K562 (cell line): Measurements from ENCODE around the gene IGF2BP1. TPM values are rescaled to one million over a fixed set of nuclear protein-coding genes. Genes with fewer than 3 reads are reported as not detected.

ENCODE experiments used
- ARID3B ChIP-seq: fragments of 250-450 bp; sonication (Bioruptor Pico); IDR thresholded peaks from 2 replicates; pipeline ENCODE4 v1.4.0; 2020; ENCODE audit warnings: borderline replicate concordance
- CHD2 ChIP-seq: IDR thresholded peaks from 2 replicates; pipeline ENCODE4 v1.6.1; 2011; ENCODE audit warnings: low read depth, low read length
- CREB3 ChIP-seq: fragments of 450-650 bp; conservative IDR thresholded peaks from 2 replicates; pipeline ENCODE4 v1.6.1; 2016; ENCODE audit warnings: missing genetic modification characterization, low read depth, mild to moderate bottlenecking, missing compliant biosample characterization, moderate library complexity
- CREM ChIP-seq: IDR thresholded peaks from 2 replicates; pipeline ENCODE4 v1.6.1; 2014; ENCODE audit warnings: antibody characterized with exemption, low read depth
- DEAF1 ChIP-seq: fragments of 450-650 bp; formaldehyde crosslinking; IDR thresholded peaks from 2 replicates; pipeline ENCODE4 v1.4.0; 2020; ENCODE audit warnings: mild to moderate bottlenecking, moderate library complexity
- ETV5 ChIP-seq: sonication (generic); formaldehyde crosslinking; IDR thresholded peaks from 2 replicates; pipeline ENCODE4 v1.4.0; 2020; ENCODE audit warnings: low read depth, mild to moderate bottlenecking, missing genetic modification reagents
- HCFC1 ChIP-seq: IDR thresholded peaks from 2 replicates; pipeline ENCODE4 v1.6.1; 2012; ENCODE audit warnings: low read depth, low read length, improper control_type of control experiment
- KAT7 ChIP-seq: sonication (generic); formaldehyde crosslinking; IDR thresholded peaks from 2 replicates; pipeline ENCODE4 v1.8.0; 2022; ENCODE audit warnings: missing genetic modification reagents, mild to moderate bottlenecking, borderline replicate concordance
- KLF1 ChIP-seq: fragments of 450-650 bp; IDR thresholded peaks from 2 replicates; pipeline ENCODE4 v1.6.1; 2016; ENCODE audit warnings: missing genetic modification characterization, missing compliant biosample characterization
- MEF2A ChIP-seq: IDR thresholded peaks from 2 replicates; pipeline ENCODE4 v1.6.1; 2011; ENCODE audit warnings: low read depth, mild to moderate bottlenecking, low read length, moderate library complexity; ENCODE audit not compliant: control insufficient read depth
- MTF1 ChIP-seq: fragments of 250-450 bp; sonication (Bioruptor Pico); IDR thresholded peaks from 2 replicates; pipeline ENCODE4 v1.9.0; 2021; ENCODE audit warnings: moderate library complexity, mild to moderate bottlenecking, inconsistent platforms, borderline replicate concordance
- NCOA1 ChIP-seq: fragments of 450-650 bp; IDR thresholded peaks from 2 replicates; pipeline ENCODE4 v1.6.1; 2016; ENCODE audit warnings: low read depth
- NFE2 ChIP-seq: IDR thresholded peaks from 2 replicates; pipeline ENCODE4 v1.6.1; 2014; ENCODE audit warnings: antibody characterized with exemption, low read depth
- NFE2L1 ChIP-seq: fragments of 450-650 bp; IDR thresholded peaks from 2 replicates; pipeline ENCODE4 v1.6.1; 2016; ENCODE audit warnings: missing genetic modification characterization, low read depth, mild to moderate bottlenecking, missing compliant biosample characterization, moderate library complexity, borderline replicate concordance
- POLR2AphosphoS2 ChIP-seq: IDR thresholded peaks from 2 replicates; pipeline ENCODE4 v1.6.1; 2012; ENCODE audit warnings: low read length, improper control_type of control experiment
- PRMT5 ChIP-seq: sonication (generic); formaldehyde crosslinking; IDR thresholded peaks from 2 replicates; pipeline ENCODE4 v1.5.0; 2020; ENCODE audit warnings: missing genetic modification reagents
- STAG1 ChIP-seq: sonication (generic); formaldehyde crosslinking; IDR thresholded peaks from 2 replicates; pipeline ENCODE4 v1.5.0; 2020; ENCODE audit warnings: missing genetic modification reagents, borderline replicate concordance
- STAT5B ChIP-seq: fragments of 250-450 bp; sonication (Bioruptor Pico); IDR thresholded peaks from 2 replicates; pipeline ENCODE4 v1.8.0; 2021; ENCODE audit warnings: mild to moderate bottlenecking, inconsistent platforms
- TEAD1 ChIP-seq, 2 experiments: fragments of 450-650 bp in 1 of 2; sonication (generic) in 1 of 2; formaldehyde crosslinking; IDR thresholded peaks; 2 replicates each; pipeline versions ENCODE4 v1.4.0 to v1.8.0; 2020 to 2022; ENCODE audit warnings: mild to moderate bottlenecking in 2 of 2, missing genetic modification reagents in 1 of 2
- WHSC1 ChIP-seq: IDR thresholded peaks from one replicate; pipeline ENCODE4 v1.6.1; 2012; ENCODE audit warnings: low read length, control low read depth, inconsistent platforms
- YY1 ChIP-seq, 3 experiments: IDR thresholded peaks; 2 replicates each; pipeline ENCODE4 v1.6.1; 2011; ENCODE audit warnings: low read length in 2 of 3, mild to moderate bottlenecking in 2 of 3, moderate library complexity in 2 of 3, borderline replicate concordance in 1 of 3, control low read depth in 1 of 3, low read depth in 1 of 3; ENCODE audit not compliant: insufficient read depth in 3 of 3, insufficient replicate concordance in 2 of 3, control insufficient read depth in 1 of 3, insufficient read length in 1 of 3; ENCODE audit errors: extremely low read depth in 1 of 3
- ZBTB17 ChIP-seq: fragments of 450-650 bp; formaldehyde crosslinking; IDR thresholded peaks from 2 replicates; pipeline ENCODE4 v1.4.0; 2020; ENCODE audit warnings: mild to moderate bottlenecking
- ZFP1 ChIP-seq: fragments of 450-650 bp; formaldehyde crosslinking; IDR thresholded peaks from 2 replicates; pipeline ENCODE4 v1.4.0; 2020; ENCODE audit warnings: mild to moderate bottlenecking, mixed read lengths
- ZNF165 ChIP-seq: fragments of 250-450 bp; sonication (Bioruptor Pico); IDR thresholded peaks from 2 replicates; pipeline ENCODE4 v1.4.0; 2020; ENCODE audit warnings: borderline replicate concordance
- ZNF583 ChIP-seq: fragments of 250-450 bp; sonication (Bioruptor Pico); IDR thresholded peaks from 2 replicates; pipeline ENCODE4 v1.4.0; 2020
- ZNF785 ChIP-seq: fragments of 250-450 bp; sonication (Bioruptor Pico); IDR thresholded peaks from 2 replicates; pipeline ENCODE4 v1.4.0; 2020; ENCODE audit warnings: mild to moderate bottlenecking
- polyA plus RNA-seq, 8 experiments: library from polyadenylated mRNA; depleted of rRNA in 4 of 8; stranded (reverse) in 5 of 8; unstranded in 3 of 8; fragments of >200 nt; fragmentation: Nextera tagmentation in 2 of 8; fragmentation: Illumina TruSeq in 1 of 8; extraction: Ambion mirVana in 2 of 8; extraction: Trizol in 1 of 8; gene quantifications; 2 replicates each; pipeline versions ENCODE4 v1.2.1 to v1.2.3, GENCODE V29; 2011 to 2014; ENCODE audit warnings: inconsistent platforms in 1 of 8, missing spikeins in 1 of 8
- total RNA-seq, 7 experiments: library from RNA; depleted of rRNA in 6 of 7; stranded (reverse); fragments of >200 nt in 6 of 7; fragmentation: Illumina TruSeq in 2 of 7; extraction: Trizol in 2 of 7; gene quantifications; 2 replicates each; pipeline versions ENCODE4 v1.2.1 to v1.2.3, GENCODE V29; 2011 to 2021; ENCODE audit warnings: low replicate concordance in 1 of 7

IGF2BP1 gene
- total and polyA plus RNA-seq, 9 of the 15 experiments (the other 6 are each of a cell fraction or from before 2014, with no cell fraction given), result 13.0 to 318 (median 53.6) TPM

- no peak for TF ChIP-seq STAG1 (CRISPR knock-in tag)
- TF ChIP-seq ZBTB17 (CRISPR knock-in tag), result no peak
- TF ChIP-seq ZNF583 (CRISPR knock-in tag), result no peak
- no peak for TF ChIP-seq KLF1 (tag)
- TF ChIP-seq ETV5 (CRISPR knock-in tag), result no peak
- no peak for TF ChIP-seq WHSC1
- TF ChIP-seq PRMT5 (CRISPR knock-in tag), result no peak
- no peak for TF ChIP-seq MTF1 (CRISPR knock-in tag)
- no peak for TF ChIP-seq TEAD1 (CRISPR knock-in tag; IDR thresholded peaks at IDR 0.05)
- no peak for TF ChIP-seq ZNF165
- TF ChIP-seq NFE2L1 (tag), result no peak
- no peak for TF ChIP-seq POLR2AphosphoS2
- no peak for TF ChIP-seq NCOA1
- TF ChIP-seq MEF2A, result no peak
- no peak for TF ChIP-seq CHD2
- TF ChIP-seq ZFP1 (CRISPR knock-in tag), result no peak
- TF ChIP-seq CREB3 (tag), result no peak
- TF ChIP-seq ARID3B, result no peak
- no peak for TF ChIP-seq NFE2
- TF ChIP-seq DEAF1 (CRISPR knock-in tag), result no peak
- no peak for TF ChIP-seq KAT7
- no peak for TF ChIP-seq STAT5B (CRISPR knock-in tag)
- TF ChIP-seq CREM, result no peak
- no peak for TF ChIP-seq HCFC1
- TF ChIP-seq ZNF785 (CRISPR knock-in tag), result no peak
- TF ChIP-seq YY1 (IDR thresholded peaks at IDR 0.05; ENCODE audit: borderline replicate concordance in 1 of 3, control insufficient read depth in 1 of 3, extremely low read depth in 1 of 3, insufficient read depth in 3 of 3, insufficient read length in 1 of 3, insufficient replicate concordance in 2 of 3, low read depth in 1 of 3, low read length in 2 of 3), result peak in 1 of 3 experiments; percentile 67
These were observed 1.7 kb upstream of the IGF2BP1 start (continued) for GRCh38 chr17:48995304-48995973.
